ENCODE results near the gene KLHL40.
"Not testable (repeated sequence)": the region's sequence is repeated elsewhere in the genome, so short reads cannot be mapped to it uniquely, and the experiment has no call there.

The KLHL40 gene

DNA sequence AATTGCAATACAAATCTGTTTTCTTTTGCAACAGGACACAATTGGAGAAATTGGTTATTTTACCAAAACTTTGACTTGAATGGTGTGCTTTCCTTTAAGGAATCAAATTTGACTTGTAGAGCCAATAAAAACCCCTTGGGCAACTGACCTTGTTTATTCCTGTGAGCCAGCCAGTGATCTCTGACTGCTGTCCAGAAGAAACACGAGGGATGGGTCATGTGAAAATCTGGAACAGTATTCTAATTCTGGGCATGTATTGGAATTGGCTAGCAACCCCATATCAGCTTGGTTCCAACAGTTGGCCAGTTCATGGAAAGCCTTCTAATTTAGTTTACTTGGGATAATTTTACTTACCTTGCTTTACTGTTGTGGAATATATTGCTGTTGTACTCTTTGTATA, 36.4 kb downstream of the KLHL40 start:
- no peaks in the 10 kb centered on the region for H3K4me1 ChIP-seq (ENCODE audit: low read length)
- H3K36me3 ChIP-seq (replicated peaks; ENCODE audit: insufficient read depth, low read length) = no peaks in the 10 kb centered on the region
- H2AFZ ChIP-seq (ENCODE audit: low read length) = no peak overlapping the region
- no peaks in the 10 kb centered on the region for H3K79me2 ChIP-seq (ENCODE audit: low read length)
- TF ChIP-seq EZH2phosphoT487 (IDR thresholded peaks at IDR 0.05; ENCODE audit: low read length) = no peak
- no peak for TF ChIP-seq EZH2 (optimal IDR thresholded peaks at IDR 0.05; ENCODE audit: low read depth, low read length)
- TF ChIP-seq, protein P1, sequence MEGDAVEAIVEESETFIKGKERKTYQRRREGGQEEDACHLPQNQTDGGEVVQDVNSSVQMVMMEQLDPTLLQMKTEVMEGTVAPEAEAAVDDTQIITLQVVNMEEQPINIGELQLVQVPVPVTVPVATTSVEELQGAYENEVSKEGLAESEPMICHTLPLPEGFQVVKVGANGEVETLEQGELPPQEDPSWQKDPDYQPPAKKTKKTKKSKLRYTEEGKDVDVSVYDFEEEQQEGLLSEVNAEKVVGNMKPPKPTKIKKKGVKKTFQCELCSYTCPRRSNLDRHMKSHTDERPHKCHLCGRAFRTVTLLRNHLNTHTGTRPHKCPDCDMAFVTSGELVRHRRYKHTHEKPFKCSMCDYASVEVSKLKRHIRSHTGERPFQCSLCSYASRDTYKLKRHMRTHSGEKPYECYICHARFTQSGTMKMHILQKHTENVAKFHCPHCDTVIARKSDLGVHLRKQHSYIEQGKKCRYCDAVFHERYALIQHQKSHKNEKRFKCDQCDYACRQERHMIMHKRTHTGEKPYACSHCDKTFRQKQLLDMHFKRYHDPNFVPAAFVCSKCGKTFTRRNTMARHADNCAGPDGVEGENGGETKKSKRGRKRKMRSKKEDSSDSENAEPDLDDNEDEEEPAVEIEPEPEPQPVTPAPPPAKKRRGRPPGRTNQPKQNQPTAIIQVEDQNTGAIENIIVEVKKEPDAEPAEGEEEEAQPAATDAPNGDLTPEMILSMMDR (IDR thresholded peaks at IDR 0.05; ENCODE audit: low read length) = no peak
- H3K9me2 ChIP-seq (replicated peaks; ENCODE audit: insufficient read depth, low read length) = no peaks in the 10 kb centered on the region
- DNase-seq = no peak
- H3K27me3 ChIP-seq (replicated peaks; ENCODE audit: insufficient read depth, low read length) = no peaks in the 10 kb centered on the region
- no peak overlapping the region for H3K9ac ChIP-seq (ENCODE audit: low read length)
- no peak overlapping the region for H3K4me3 ChIP-seq (ENCODE audit: low read length)
- no peaks in the 10 kb centered on the region for H4K20me1 ChIP-seq (ENCODE audit: insufficient read depth, low read length)
- H3K27ac ChIP-seq (ENCODE audit: low read length) = no peak overlapping the region
- no peak overlapping the region for H3K4me2 ChIP-seq (ENCODE audit: low read depth, low read length)
- no peaks in the 10 kb centered on the region for H3F3A ChIP-seq (ENCODE audit: insufficient read depth, low read length)
- no peaks in the 10 kb centered on the region for H3K9me3 ChIP-seq (replicated peaks; ENCODE audit: insufficient read depth, low read length)

GRCh38 chr3:42722442-42722841, 37.1 kb downstream of the KLHL40 start:
- not testable (repeated sequence) for H3K9me2 ChIP-seq (replicated peaks; ENCODE audit: insufficient read depth, low read length); H3K9ac ChIP-seq (ENCODE audit: low read length); H3K27ac ChIP-seq (ENCODE audit: low read length); H3F3A ChIP-seq (ENCODE audit: insufficient read depth, low read length); DNase-seq; H2AFZ ChIP-seq (ENCODE audit: low read length); H3K79me2 ChIP-seq (ENCODE audit: low read length); H3K27me3 ChIP-seq (replicated peaks; ENCODE audit: insufficient read depth, low read length); H3K9me3 ChIP-seq (replicated peaks; ENCODE audit: insufficient read depth, low read length); H3K4me1 ChIP-seq (ENCODE audit: low read length); H3K36me3 ChIP-seq (replicated peaks; ENCODE audit: insufficient read depth, low read length); H4K20me1 ChIP-seq (ENCODE audit: insufficient read depth, low read length); H3K4me3 ChIP-seq (ENCODE audit: low read length); H3K4me2 ChIP-seq (ENCODE audit: low read depth, low read length)

GRCh38 chr3:42723219-42723618, 37.9 kb downstream of the KLHL40 start:
- TF ChIP-seq EZH2phosphoT487 (IDR thresholded peaks at IDR 0.05; ENCODE audit: low read length) = no peak
- TF ChIP-seq, protein P1 (IDR thresholded peaks at IDR 0.05; ENCODE audit: low read length) = no peak
- H3K9ac ChIP-seq (ENCODE audit: low read length) = no peak overlapping the region
- no peak overlapping the region for H3K27ac ChIP-seq (ENCODE audit: low read length)

DNA sequence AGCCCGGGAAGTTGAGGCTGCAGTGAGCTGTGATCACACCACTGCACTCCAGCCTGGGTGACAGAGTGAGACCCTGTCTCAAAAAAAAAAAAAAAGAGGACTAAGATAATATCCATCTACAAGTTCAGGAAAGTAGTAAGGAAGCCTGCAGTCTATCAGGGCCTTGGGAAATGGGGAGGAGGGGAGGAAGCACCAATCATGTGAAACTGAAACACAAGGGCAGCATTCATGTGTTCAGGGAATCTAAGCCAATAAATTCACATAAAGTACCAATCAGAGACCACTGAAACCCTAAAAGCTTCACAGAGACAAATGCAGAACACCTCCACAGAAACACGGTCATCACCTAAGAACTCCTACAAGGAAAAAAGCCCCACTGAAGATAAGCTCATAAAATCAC, 40.1 kb downstream of the KLHL40 start:
- Histone ChIP-seq H3K4me1 (ENCODE audit: low read length) (no peaks in the 10 kb centered on the region), H4K20me1 (ENCODE audit: insufficient read depth, low read length) (no peaks in the 10 kb centered on the region), H3K79me2 (ENCODE audit: low read length) (no peaks in the 10 kb centered on the region), H2AFZ (ENCODE audit: low read length) (no peak overlapping the region), H3K36me3 (replicated peaks; ENCODE audit: insufficient read depth, low read length) (no peaks in the 10 kb centered on the region), H3K9me2 (replicated peaks; ENCODE audit: insufficient read depth, low read length) (no peaks in the 10 kb centered on the region), H3K27ac (ENCODE audit: low read length) (no peak overlapping the region), H3K27me3 (replicated peaks; ENCODE audit: insufficient read depth, low read length) (no peaks in the 10 kb centered on the region), H3K9me3 (replicated peaks; ENCODE audit: insufficient read depth, low read length) (no peaks in the 10 kb centered on the region), H3K4me3 (ENCODE audit: low read length) (no peak overlapping the region), H3K4me2 (ENCODE audit: low read depth, low read length) (no peak overlapping the region), H3K9ac (ENCODE audit: low read length) (no peak overlapping the region), H3F3A (ENCODE audit: insufficient read depth, low read length) (no peaks in the 10 kb centered on the region)
- DNase-seq = no peak
- TF ChIP-seq EZH2 (optimal IDR thresholded peaks at IDR 0.05; ENCODE audit: low read depth, low read length) (no peak), EZH2phosphoT487 (IDR thresholded peaks at IDR 0.05; ENCODE audit: low read length) (no peak)
- TF ChIP-seq, protein P1 (IDR thresholded peaks at IDR 0.05; ENCODE audit: low read length) = no peak

More at GRCh38 chr3:42723219-42723618, 37.9 kb downstream of the KLHL40 start:
- Histone ChIP-seq H3K4me2 (ENCODE audit: low read depth, low read length) (no peak overlapping the region), H3K27me3 (replicated peaks; ENCODE audit: insufficient read depth, low read length) (no peaks in the 10 kb centered on the region), H2AFZ (ENCODE audit: low read length) (no peak overlapping the region), H3K9me3 (replicated peaks; ENCODE audit: insufficient read depth, low read length) (no peaks in the 10 kb centered on the region), H3K4me3 (ENCODE audit: low read length) (no peak overlapping the region), H3F3A (ENCODE audit: insufficient read depth, low read length) (no peaks in the 10 kb centered on the region), H4K20me1 (ENCODE audit: insufficient read depth, low read length) (no peaks in the 10 kb centered on the region), H3K79me2 (ENCODE audit: low read length) (no peaks in the 10 kb centered on the region), H3K9me2 (replicated peaks; ENCODE audit: insufficient read depth, low read length) (no peaks in the 10 kb centered on the region), H3K4me1 (ENCODE audit: low read length) (no peaks in the 10 kb centered on the region), H3K36me3 (replicated peaks; ENCODE audit: insufficient read depth, low read length) (no peaks in the 10 kb centered on the region)
- no peak for DNase-seq
